Measurements from ENCODE around the gene EIF4B. TPM values are rescaled to one million over a fixed set of nuclear protein-coding genes. Genes with fewer than 3 reads are reported as not detected.

Gene EIF4B

DNA sequence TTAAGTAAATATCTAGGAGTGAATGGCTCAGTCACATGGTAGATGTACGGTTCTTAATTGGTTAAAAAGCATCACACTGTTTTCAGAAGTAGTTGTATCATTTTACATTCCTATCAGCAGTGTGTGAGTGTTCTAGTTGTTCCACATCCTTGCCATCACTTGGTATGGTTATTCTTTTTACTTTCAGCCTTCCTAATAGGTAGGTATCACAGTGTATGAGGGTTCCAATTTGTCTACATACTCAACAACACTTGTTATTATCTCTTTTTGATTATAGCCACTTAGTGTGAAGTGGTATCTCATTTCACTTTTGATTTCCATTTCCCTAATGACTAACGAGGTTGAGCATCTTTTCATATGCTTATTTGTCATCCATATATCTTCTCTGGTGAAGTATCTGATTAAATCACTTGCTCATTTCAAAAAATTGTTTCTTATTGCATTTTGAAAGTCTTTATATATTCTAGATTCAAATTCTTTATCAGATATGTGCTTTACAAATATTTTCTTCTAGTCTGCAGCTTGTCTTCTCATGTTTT lies 76.5 kb downstream of the EIF4B start:
- Histone ChIP-seq H3K4me2 (ENCODE audit: low read length) (no peak overlapping the region), H3K9ac (ENCODE audit: low read depth, low read length) (no peak overlapping the region), H3K36me3 (ENCODE audit: insufficient read depth, low read length) (no peaks in the 10 kb centered on the region), H3K27me3 (ENCODE audit: control insufficient read depth, insufficient read depth, low read length) (no peaks in the 10 kb centered on the region), H3K9me3 (replicated peaks; ENCODE audit: low read length) (no peaks in the 10 kb centered on the region), H3K4me3 (ENCODE audit: low read length) (no peak overlapping the region), H3K4me1 (ENCODE audit: control insufficient read depth, insufficient read depth, low read length) (peaks cover 29% of the 10 kb centered on the region)

GRCh38 chr12:53086361-53086760 lies 80.1 kb downstream of the EIF4B start:
- H3K4me1 ChIP-seq (ENCODE audit: control insufficient read depth, insufficient read depth, low read length): peaks cover 2% of the 10 kb centered on the region
- H3K4me2 ChIP-seq (ENCODE audit: low read length): no peak overlapping the region
- H3K9ac ChIP-seq (ENCODE audit: low read depth, low read length): no peak overlapping the region
- no peaks in the 10 kb centered on the region for H3K36me3 ChIP-seq (ENCODE audit: insufficient read depth, low read length)
- H3K27me3 ChIP-seq (ENCODE audit: control insufficient read depth, insufficient read depth, low read length): no peaks in the 10 kb centered on the region
- no peak overlapping the region for H3K4me3 ChIP-seq (ENCODE audit: low read length)
- no peaks in the 10 kb centered on the region for H3K9me3 ChIP-seq (replicated peaks; ENCODE audit: low read length)

DNA sequence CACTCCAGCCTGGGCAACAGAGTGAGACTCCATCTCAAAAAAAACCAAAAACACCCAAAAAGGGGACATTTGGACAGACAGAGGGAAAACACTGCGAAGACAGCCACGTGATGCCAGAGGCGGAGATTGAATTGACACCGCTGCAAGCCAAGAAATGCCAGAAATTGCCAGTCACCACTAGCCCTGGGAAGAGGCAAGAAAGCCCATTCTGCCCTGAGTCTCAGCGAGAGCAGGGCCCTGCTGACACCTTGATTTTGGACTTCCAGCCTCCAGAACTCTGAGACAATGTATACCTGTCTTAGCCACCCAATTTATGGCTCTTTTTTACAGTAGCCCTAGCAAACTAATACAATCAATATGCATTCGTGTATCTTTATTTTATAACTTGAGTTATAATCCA lies 83.8 kb downstream of the EIF4B start:
- Histone ChIP-seq H3K27me3 (ENCODE audit: control insufficient read depth, insufficient read depth, low read length) (no peaks in the 10 kb centered on the region), H3K36me3 (ENCODE audit: insufficient read depth, low read length) (no peaks in the 10 kb centered on the region), H3K9me3 (replicated peaks; ENCODE audit: low read length) (no peaks in the 10 kb centered on the region), H3K4me3 (ENCODE audit: low read length) (no peak overlapping the region), H3K4me1 (ENCODE audit: control insufficient read depth, insufficient read depth, low read length) (no peaks in the 10 kb centered on the region), H3K4me2 (ENCODE audit: low read length) (no peak overlapping the region), H3K9ac (ENCODE audit: low read depth, low read length) (no peak overlapping the region)

DNA sequence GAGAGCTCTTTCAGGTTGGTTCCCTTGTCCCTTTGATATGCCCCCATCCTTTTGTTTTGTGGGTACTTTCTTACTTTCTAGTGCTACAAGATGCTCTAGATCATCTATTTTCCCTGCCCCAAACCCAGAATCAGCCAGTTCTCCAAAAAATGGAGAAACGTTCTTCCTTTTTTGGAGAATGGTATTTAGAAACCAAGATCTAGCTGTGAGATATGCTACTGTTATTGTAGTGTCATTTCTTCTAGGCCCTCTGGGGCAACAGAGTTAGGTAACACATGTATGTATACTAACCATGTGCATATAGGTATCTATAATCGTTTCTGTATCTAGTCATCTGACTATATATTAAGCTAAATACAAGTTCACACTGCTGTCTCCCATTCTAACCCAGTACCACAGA lies 84.3 kb downstream of the EIF4B start:
- no peaks in the 10 kb centered on the region for H3K27me3 ChIP-seq (ENCODE audit: control insufficient read depth, insufficient read depth, low read length)
- no peaks in the 10 kb centered on the region for H3K4me1 ChIP-seq (ENCODE audit: control insufficient read depth, insufficient read depth, low read length)
- H3K36me3 ChIP-seq (ENCODE audit: insufficient read depth, low read length): no peaks in the 10 kb centered on the region
- H3K4me3 ChIP-seq (ENCODE audit: low read length): no peak overlapping the region
- no peak overlapping the region for H3K9ac ChIP-seq (ENCODE audit: low read depth, low read length)
- no peaks in the 10 kb centered on the region for H3K9me3 ChIP-seq (replicated peaks; ENCODE audit: low read length)
- H3K4me2 ChIP-seq (ENCODE audit: low read length): no peak overlapping the region

- H3K4me1 ChIP-seq (ENCODE audit: control insufficient read depth, insufficient read depth, low read length): peaks cover 11% of the 10 kb centered on the region
- H3K9ac ChIP-seq (ENCODE audit: low read depth, low read length): no peak overlapping the region
- H3K36me3 ChIP-seq (ENCODE audit: insufficient read depth, low read length): no peaks in the 10 kb centered on the region
- no peaks in the 10 kb centered on the region for H3K9me3 ChIP-seq (replicated peaks; ENCODE audit: low read length)
- no peak overlapping the region for H3K4me3 ChIP-seq (ENCODE audit: low read length)
- H3K27me3 ChIP-seq (ENCODE audit: control insufficient read depth, insufficient read depth, low read length): no peaks in the 10 kb centered on the region
- H3K4me2 ChIP-seq (ENCODE audit: low read length): no peak overlapping the region
Observed at GRCh38 chr12:53091756-53092155, 85.5 kb downstream of the EIF4B start.

Small RNA genes within 50 kb of the gene (small RNA-seq; reads per million reads assigned to genes)
- gene MIR6757: not detected
